ENCODE results near the gene SPATA31D3.
"Not testable (repeated sequence)": the region's sequence is repeated elsewhere in the genome, so short reads cannot be mapped to it uniquely, and the experiment has no call there.

The SPATA31D3 gene

DNA sequence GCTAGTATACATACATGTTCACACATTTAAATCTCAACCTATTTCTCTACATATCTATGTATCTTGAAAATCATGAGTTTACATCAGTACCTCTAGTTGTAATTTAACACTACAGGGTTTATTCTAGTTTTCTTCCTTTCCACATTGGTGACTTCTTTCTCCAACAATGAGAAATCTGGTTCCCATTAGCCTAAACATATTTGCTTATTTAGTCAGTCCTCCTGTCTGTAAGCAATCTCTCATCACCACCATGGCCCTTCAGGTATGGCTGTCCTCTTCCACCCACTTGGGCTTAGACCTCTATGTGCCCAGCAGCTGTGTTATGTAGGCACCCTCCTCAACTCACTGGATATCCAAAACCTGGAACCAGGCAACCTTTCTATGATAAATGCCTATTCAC, 37.3 kb downstream of the SPATA31D3 start:
- no peak for DNase-seq

DNA sequence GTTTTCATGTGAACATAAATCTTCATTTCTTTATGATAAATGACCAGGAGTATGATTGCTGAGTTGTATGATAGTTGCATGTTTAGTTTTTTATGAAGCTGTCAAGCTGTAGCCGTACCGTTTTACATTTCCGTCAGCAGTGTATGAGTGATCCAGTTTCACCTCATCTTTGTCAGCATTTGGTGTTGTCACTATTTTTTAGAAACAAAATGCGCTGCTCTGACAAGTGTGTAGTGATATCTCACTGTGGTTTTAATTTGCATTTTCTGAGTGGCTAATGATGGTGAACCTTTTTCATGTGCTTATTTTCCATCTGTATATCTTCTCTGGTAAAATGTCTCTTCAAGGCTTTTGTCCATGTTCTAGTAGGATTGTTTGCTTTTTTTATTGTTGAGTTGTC, 38.6 kb downstream of the SPATA31D3 start:
- DNase-seq, result no peak

DNA sequence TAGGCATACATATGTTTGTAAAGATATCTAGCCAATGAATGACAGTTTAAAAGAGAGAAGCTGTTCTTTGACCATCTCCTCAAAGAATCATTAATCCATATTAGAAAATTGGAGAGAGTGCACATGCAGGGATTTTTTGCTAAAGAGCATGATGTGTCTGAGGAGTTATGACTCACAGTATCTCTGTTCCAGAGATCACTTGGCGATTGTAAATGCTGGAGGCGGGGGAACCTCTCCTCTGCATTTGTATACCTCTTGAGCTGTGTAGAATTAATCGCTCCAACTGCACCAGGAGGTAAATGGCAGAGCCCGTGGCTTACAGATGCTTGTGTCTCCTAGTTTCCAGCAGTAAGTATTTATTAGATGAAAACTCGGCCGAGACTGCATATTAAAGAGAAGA, 41.6 kb downstream of the SPATA31D3 start:
- no peak for DNase-seq

DNA sequence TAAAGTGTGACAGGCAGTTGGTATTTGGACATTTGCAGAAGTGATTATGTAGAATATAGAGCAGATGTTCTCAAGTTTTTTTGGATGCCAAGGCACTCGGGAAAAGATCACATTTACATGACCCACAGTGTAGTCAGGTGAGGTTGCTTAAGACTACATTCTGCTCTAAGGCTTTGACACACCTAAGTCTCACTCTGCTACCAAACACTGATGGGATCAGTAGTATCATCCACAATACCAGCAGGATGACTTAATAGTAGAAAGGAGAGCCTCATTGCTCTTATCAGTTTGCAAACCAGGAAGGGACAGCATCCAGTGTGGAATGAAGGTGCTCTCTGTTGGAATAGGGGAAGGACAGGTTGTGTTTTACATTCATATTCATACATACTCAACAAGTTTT, 42.8 kb downstream of the SPATA31D3 start:
- no peak for DNase-seq

DNA sequence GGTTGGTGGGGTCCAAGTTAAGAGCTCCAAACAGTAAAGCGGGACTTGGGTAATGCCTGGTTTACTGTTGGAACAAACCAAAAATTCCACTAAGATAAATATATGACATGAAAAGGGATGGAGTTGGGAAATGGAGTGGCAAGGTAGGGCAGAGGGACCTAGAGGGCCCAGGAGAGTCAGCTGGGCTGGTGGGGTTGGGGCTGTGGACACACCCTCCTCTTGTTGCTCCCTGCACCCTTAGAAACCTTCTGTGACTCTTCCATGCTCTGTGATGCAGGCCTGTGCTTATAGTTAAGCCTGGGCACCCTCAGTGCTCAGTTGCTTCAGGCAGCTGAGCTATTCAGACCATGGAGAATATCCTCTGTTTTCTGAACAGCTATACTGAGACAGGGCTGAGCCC, 45.2 kb downstream of the SPATA31D3 start, which contains the start of gene SPATA31D1:
Gene SPATA31D1 (plus strand): TSS at position 301 of the 400 bp plus-strand sequence. CDS start 47 bp downstream, at position 348.
- DNase-seq, result not testable (repeated sequence)

DNA sequence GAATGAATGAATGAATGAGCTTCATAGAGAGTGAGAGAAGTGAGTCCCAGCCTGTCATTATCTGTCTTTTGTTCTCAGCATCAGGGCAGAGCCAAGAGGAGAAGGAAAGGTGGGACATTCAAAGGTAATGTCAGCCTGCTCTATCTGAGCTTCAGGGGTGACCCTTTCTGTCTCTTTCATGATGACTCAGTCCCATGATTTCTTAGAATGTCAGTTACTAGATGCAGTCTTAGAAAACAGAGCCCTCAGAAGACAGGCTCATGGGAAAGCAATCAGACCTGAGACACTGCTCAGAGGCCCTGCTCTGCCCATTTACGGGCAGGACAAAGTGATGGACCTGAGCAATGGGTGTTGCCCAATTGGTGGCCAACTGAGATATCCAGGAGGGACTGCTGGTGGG, 46.4 kb downstream of the SPATA31D3 start:
- no peak for DNase-seq

DNA sequence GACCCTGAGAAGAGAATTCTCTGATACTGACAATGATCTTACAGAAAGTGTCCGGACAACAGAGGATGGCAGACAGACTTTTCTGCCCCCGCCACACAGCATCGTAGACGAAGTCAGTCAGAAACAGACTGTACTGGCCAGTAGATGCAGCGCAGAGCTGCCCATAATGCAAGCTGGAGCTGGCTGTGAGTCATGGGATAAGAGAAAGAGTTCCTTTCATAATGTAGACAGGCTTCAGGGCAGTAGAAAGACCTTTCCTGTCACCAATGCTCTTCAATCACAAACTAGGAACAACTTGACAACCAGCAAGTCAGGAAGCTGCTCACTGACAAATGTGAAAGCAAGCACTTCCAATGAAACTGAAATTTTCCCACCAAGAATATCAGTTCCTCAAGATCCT, 50.4 kb downstream of the SPATA31D3 start:
- no peak for DNase-seq
